Hepatocyte (in vitro differentiated cells): ENCODE results near the gene DNMT1.

Experiments used
- CTCF ChIP-seq: fragments of 200-600 bp; sonication (generic); IDR thresholded peaks from 2 replicates; pipeline ENCODE4 v1.5.1; 2016; ENCODE audit warnings: antibody characterized with exemption, mild to moderate bottlenecking; ENCODE audit not compliant: poor library complexity
- EZH2 ChIP-seq: fragments of 200-600 bp; sonication (generic); IDR thresholded peaks from 2 replicates; pipeline ENCODE4 v1.6.1; 2016; ENCODE audit warnings: antibody characterized with exemption, mild to moderate bottlenecking, borderline replicate concordance
- EZH2phosphoT487 ChIP-seq: fragments of 200-600 bp; sonication (generic); IDR thresholded peaks from one replicate; pipeline ENCODE4 v1.6.1; 2018; ENCODE audit warnings: antibody characterized with exemption, mild to moderate bottlenecking, low read depth, moderate library complexity; ENCODE audit not compliant: unreplicated experiment, severe bottlenecking

GRCh38 chr19:10116085-10116865 lies 78.5 kb downstream of the DNMT1 start:
- no peak for TF ChIP-seq CTCF
- no peak for TF ChIP-seq EZH2phosphoT487
- TF ChIP-seq EZH2, result no peak
